ENCODE data around the gene CLNK. TPM values are rescaled to one million over a fixed set of nuclear protein-coding genes. Genes with fewer than 3 reads are reported as not detected.

CLNK gene
- total and polyA plus RNA-seq, 2 experiments from 2014 or later: not detected

DNA sequence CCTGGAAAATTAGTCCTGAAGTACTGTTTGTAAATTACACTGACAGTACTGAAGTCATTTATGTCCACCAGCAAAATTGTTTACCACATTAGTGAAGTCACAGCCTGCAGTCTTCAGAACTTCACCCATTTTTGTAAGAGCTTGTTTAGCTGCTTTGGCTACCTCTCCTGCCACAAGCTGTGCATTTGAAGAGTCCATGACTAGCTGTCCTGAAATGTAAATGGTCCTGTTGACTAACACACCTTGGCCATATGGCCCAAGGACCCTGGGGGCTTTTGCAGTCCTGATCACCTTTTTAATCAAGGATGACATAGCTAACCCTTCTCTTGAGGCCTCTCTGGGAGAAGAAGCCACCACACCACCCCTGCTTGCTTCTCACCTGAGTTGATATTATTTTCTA, 205.9 kb downstream of the CLNK start:
- H3K4me3 ChIP-seq: no peak overlapping the region
- no peaks in the 10 kb centered on the region for H3K4me1 ChIP-seq (ENCODE audit: low read depth)
- H3K27ac ChIP-seq: no peak overlapping the region
- H3K36me3 ChIP-seq: no peaks in the 10 kb centered on the region
- no peaks in the 10 kb centered on the region for H3K27me3 ChIP-seq
- no peaks in the 10 kb centered on the region for H3K9me3 ChIP-seq (ENCODE audit: low read depth)
- no peak for TF ChIP-seq CTCF (IDR thresholded peaks at IDR 0.05; ENCODE audit: low read depth, low read length)
- DNase-seq (ENCODE audit: low read depth in 1 of 2, low spot score in 1 of 2): no peak

DNA sequence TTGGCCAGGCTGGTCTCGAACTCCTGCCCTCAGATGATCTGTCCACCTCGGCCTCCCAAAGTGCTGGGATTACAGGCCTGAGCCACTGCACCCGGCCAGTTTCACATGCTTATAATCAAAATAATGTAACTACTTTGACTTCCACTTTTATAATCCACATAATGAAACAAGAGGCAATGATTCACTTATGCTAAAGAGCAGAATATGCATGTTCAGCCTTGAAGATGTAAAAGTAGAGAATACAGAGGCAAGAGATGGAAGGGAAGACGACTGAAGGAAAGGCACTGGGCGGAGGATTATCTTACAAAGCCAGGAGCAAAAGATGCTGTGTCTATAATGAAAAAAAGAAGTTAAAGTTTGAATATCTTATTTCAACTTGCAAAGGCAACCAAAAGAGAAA, 214.1 kb downstream of the CLNK start:
- no peak for TF ChIP-seq CTCF (IDR thresholded peaks at IDR 0.05; ENCODE audit: low read depth, low read length)
- H3K27me3 ChIP-seq: no peaks in the 10 kb centered on the region
- H3K4me1 ChIP-seq (ENCODE audit: low read depth): no peaks in the 10 kb centered on the region
- no peak for DNase-seq (ENCODE audit: low read depth in 1 of 2, low spot score in 1 of 2)
- H3K4me3 ChIP-seq: no peak overlapping the region
- no peak overlapping the region for H3K27ac ChIP-seq
- no peaks in the 10 kb centered on the region for H3K9me3 ChIP-seq (ENCODE audit: low read depth)
- H3K36me3 ChIP-seq: no peaks in the 10 kb centered on the region

DNA sequence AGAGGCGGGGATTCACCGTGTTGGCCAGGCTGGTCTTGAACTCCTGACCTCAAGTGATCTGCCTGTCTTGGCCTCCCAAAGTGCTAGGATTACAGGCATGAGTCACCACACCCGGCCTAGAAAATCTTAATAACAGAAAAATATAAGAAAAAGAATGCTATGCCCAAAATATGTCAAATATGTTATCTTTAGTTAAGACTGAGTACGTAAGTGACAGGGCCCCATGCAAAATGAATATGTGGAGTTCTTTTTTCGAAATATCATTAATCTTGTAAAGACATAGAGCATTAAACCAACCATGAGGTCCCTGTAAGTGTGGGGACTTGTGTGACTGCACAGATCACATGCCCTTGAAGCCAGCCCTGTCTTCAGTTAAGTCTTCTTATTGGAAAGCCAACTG, 218.4 kb downstream of the CLNK start:
- no peaks in the 10 kb centered on the region for H3K9me3 ChIP-seq (ENCODE audit: low read depth)
- H3K27me3 ChIP-seq: peaks cover 21% of the 10 kb centered on the region
- H3K36me3 ChIP-seq: no peaks in the 10 kb centered on the region
- no peak overlapping the region for H3K4me3 ChIP-seq
- H3K4me1 ChIP-seq (ENCODE audit: low read depth): no peaks in the 10 kb centered on the region
- DNase-seq (ENCODE audit: low read depth in 1 of 2, low spot score in 1 of 2): no peak
- TF ChIP-seq CTCF (IDR thresholded peaks at IDR 0.05; ENCODE audit: low read depth, low read length): no peak
- H3K27ac ChIP-seq: no peak overlapping the region

DNA sequence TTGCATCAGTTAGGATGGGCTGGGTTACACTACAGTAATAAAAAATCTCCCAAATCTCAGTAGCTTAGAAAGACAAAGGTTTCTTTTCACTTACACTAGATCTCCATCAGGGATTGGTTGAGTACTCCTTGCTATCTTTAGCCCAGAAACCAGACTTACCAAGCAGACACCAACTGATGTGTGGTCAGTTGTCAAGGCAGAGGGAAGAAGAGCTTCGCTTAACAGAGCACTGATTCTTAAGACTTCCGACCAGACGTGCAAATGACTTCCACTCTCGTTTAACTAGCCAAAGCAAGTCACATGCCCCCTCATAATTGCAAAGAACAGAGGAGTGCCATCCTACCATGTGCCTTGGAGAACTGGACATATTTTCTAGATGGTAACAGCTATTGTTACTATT, 221.7 kb downstream of the CLNK start:
- no peak for DNase-seq (ENCODE audit: low read depth in 1 of 2, low spot score in 1 of 2)
- Histone ChIP-seq H3K4me3 (no peak overlapping the region), H3K4me1 (ENCODE audit: low read depth) (no peaks in the 10 kb centered on the region), H3K36me3 (no peaks in the 10 kb centered on the region), H3K27me3 (peaks cover 44% of the 10 kb centered on the region), H3K9me3 (ENCODE audit: low read depth) (no peaks in the 10 kb centered on the region), H3K27ac (no peak overlapping the region)
- TF ChIP-seq CTCF (IDR thresholded peaks at IDR 0.05; ENCODE audit: low read depth, low read length): no peak

DNA sequence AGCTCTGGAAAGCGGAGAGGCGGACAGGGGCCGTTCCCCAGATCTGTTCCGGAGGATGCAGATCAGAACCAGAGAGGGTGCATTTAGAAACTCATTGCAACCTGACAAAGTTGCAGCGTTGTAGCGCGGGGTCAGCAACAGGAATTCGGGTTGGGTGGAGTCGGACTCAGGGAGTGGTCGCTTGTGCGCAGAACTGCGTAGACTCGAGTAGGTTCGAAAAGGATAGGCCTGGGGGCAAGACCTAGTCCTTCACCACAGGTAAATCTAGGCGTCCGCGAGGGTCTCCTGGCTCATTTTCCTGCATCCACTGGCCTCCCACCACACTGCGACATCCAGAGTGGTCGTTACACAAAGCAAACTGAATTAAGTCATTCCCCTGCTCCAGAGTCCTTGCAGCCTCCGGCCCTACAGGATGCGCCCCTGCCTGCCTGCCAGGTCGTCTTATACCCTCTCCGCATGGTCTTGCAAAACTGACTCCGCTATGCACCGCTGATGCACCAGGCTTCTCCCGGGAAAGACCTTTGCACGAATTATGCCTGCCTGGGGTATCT, 222.6 kb downstream of the CLNK start:
- H3K27me3 ChIP-seq: peaks cover 44% of the 10 kb centered on the region
- H3K9me3 ChIP-seq (ENCODE audit: low read depth): no peaks in the 10 kb centered on the region
- no peak overlapping the region for H3K27ac ChIP-seq
- H3K36me3 ChIP-seq: no peaks in the 10 kb centered on the region
- TF ChIP-seq CTCF (IDR thresholded peaks at IDR 0.05; ENCODE audit: low read depth, low read length): no peak
- H3K4me3 ChIP-seq: peak overlapping the region; percentile 29
- DNase-seq (ENCODE audit: low read depth in 1 of 2, low spot score in 1 of 2): no peak
- H3K4me1 ChIP-seq (ENCODE audit: low read depth): no peaks in the 10 kb centered on the region
